ENCODE measurements around the gene RAB3GAP1.

The RAB3GAP1 gene

DNA sequence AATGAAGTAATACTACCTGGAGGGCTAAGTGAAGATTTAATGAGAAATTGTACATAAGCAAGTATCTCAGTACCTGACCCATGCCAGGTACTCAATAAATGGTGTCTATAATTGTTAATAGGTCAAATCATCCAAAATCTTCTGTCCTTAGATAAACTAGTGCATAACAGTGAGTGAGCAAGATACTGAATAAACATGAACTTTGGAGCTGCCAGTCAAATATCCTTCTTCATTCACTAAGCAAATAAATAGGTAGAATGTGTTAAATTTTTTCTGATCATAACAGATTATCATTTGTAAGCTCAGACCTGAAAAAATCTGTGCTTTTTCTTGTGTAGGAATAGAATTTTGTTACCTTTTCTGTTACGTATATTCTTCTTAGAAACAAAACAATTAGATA lies 39.6 kb downstream of the RAB3GAP1 start:
- intact Hi-C loops (cut with DNase I; ENCODE audit: low total_unique reads): no loop called here
- TF ChIP-seq, protein P1, sequence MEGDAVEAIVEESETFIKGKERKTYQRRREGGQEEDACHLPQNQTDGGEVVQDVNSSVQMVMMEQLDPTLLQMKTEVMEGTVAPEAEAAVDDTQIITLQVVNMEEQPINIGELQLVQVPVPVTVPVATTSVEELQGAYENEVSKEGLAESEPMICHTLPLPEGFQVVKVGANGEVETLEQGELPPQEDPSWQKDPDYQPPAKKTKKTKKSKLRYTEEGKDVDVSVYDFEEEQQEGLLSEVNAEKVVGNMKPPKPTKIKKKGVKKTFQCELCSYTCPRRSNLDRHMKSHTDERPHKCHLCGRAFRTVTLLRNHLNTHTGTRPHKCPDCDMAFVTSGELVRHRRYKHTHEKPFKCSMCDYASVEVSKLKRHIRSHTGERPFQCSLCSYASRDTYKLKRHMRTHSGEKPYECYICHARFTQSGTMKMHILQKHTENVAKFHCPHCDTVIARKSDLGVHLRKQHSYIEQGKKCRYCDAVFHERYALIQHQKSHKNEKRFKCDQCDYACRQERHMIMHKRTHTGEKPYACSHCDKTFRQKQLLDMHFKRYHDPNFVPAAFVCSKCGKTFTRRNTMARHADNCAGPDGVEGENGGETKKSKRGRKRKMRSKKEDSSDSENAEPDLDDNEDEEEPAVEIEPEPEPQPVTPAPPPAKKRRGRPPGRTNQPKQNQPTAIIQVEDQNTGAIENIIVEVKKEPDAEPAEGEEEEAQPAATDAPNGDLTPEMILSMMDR (IDR thresholded peaks at IDR 0.05): no peak

DNA sequence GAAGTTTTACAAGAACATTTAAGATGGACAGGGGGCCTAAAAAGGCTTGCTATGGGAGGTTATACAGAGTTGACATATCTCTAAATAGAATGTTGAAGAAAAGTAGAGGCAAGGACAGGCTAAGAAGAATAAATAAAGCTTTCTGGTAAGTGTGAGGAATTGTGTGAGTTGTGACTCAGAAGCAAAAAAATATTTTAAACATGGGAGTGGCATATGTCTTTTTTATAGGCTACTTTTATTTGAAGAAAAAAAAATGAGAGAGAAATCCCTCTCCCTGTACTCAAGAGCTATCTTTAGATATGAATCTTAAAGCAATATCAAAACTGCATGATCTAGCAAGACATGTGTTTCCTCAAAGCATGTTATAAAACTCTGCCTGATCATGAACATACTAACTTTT lies 41.1 kb downstream of the RAB3GAP1 start:
- Histone ChIP-seq H3K4me1 (no peaks in the 10 kb centered on the region), H3K27ac (no peak overlapping the region), H3K27me3 (no peaks in the 10 kb centered on the region), H3K4me3 (no peak overlapping the region), H3K9me3 (no peaks in the 10 kb centered on the region), H3K36me3 (peaks cover 12 to 40% (median 20%) of the 10 kb centered on the region in 3 donors)
- TF ChIP-seq, protein P1 (IDR thresholded peaks at IDR 0.05): no peak
- intact Hi-C loops (cut with DNase I; ENCODE audit: low total_unique reads): no loop called here
- DNase-seq: no peak

More for the DNA sequence above, 39.6 kb downstream of the RAB3GAP1 start:
- no peak for DNase-seq
- peaks cover 12 to 40% (median 20%) of the 10 kb centered on the region in 3 donors for H3K36me3 ChIP-seq
- H3K4me1 ChIP-seq: no peaks in the 10 kb centered on the region
- no peak overlapping the region for H3K4me3 ChIP-seq
- H3K27me3 ChIP-seq: no peaks in the 10 kb centered on the region
- no peak overlapping the region for H3K27ac ChIP-seq
- no peaks in the 10 kb centered on the region for H3K9me3 ChIP-seq

DNA sequence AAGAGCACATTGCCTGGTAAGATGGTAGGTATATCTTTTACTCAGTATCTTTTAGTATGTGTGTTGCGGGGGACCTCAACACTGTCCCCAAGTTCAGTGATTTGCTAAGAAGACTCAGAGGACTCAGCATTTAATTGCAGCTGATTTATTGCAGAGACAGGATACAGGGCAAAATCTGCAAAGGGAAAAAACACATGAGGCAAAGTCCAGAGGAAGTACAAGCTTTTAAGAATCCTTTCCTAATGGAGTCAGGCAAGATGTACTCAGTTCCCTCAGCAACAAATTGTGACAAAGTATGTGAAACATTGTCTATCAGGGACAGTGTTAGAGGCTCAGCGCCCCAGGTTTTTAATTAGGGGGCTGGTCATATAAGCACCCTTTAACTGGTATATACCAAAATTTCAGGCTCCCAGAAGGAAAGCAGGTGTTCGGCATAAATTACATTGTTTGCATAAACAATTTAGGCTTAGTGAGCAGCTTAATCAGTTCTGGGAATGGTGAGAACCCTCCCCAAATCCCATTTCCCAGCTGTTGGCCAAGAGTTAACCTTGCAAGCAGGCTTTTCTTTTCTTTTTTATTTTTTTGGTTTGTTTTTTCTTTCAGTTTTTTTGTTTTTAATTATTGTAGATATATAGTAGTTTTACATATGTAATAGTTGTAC lies 41.7 kb downstream of the RAB3GAP1 start:
- Histone ChIP-seq H3K4me3 (no peak overlapping the region), H3K27ac (no peak overlapping the region), H3K4me1 (no peaks in the 10 kb centered on the region), H3K36me3 (peaks cover 12 to 40% (median 20%) of the 10 kb centered on the region in 3 donors), H3K27me3 (no peaks in the 10 kb centered on the region), H3K9me3 (no peaks in the 10 kb centered on the region)
- intact Hi-C loops (cut with DNase I; ENCODE audit: low total_unique reads): no loop called here
- TF ChIP-seq, protein P1 (IDR thresholded peaks at IDR 0.05): no peak
- DNase-seq: no peak

DNA sequence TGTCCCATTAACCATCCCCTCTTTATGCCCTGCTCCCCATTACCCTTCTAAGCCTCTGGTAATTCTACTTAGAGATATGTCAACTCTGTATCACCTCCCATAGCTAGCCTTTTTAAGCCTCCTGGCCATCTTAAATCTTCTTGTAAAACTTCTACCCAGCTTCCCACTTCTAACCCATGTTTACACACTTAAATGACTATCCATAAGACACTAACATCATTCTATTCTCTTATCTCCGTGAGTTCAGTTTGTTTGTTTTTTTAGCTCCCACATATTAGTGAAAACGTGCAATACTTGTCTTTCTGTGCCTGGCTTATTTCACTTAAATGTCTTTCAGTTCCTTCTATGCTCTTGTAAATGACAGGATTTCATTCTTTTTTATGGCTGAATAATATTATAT lies 42.4 kb downstream of the RAB3GAP1 start:
- H3K27ac ChIP-seq: no peak overlapping the region
- H3K9me3 ChIP-seq: no peaks in the 10 kb centered on the region
- peaks cover 0 to 2% (median 0%) of the 10 kb centered on the region in 4 donors for H3K4me1 ChIP-seq
- TF ChIP-seq, protein P1 (IDR thresholded peaks at IDR 0.05): no peak
- no peak overlapping the region for H3K4me3 ChIP-seq
- DNase-seq: no peak
- peaks cover 12 to 40% (median 20%) of the 10 kb centered on the region in 3 donors for H3K36me3 ChIP-seq
- intact Hi-C loops (cut with DNase I; ENCODE audit: low total_unique reads): no loop called here
- H3K27me3 ChIP-seq: no peaks in the 10 kb centered on the region

DNA sequence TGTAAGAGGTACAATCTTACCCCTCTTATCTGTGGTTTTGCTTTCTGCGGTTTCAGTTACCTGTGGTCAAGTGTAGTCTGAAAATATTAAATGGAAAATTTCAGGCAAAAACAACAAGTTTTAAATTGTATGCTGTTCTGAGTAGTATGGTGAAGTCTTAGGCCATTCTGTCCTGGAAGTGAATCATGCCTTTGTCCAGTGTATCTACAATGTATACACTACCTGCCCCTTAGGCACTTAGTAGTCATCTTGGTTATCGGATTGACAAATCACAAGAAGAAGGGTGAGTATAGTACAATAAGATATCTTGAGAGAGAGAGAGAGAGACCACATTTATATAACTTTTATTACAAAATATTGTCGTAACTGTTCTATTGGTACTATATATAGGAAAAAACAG lies 43.5 kb downstream of the RAB3GAP1 start:
- Histone ChIP-seq H3K4me1 (peaks cover 0 to 7% (median 1%) of the 10 kb centered on the region in 4 donors), H3K36me3 (peaks cover 12 to 36% (median 20%) of the 10 kb centered on the region in 3 donors), H3K4me3 (no peak overlapping the region), H3K27ac (no peak overlapping the region), H3K27me3 (no peaks in the 10 kb centered on the region), H3K9me3 (no peaks in the 10 kb centered on the region)
- TF ChIP-seq, protein P1 (IDR thresholded peaks at IDR 0.05): no peak
- intact Hi-C loops (cut with DNase I; ENCODE audit: low total_unique reads): no loop called here
- no peak for DNase-seq

Measured in tibial artery (tissue), 4 donors.